GM12801 (cell line): ENCODE data around the gene WRAP53.

Source experiments
- CTCF ChIP-seq: IDR thresholded peaks from one replicate; pipeline ENCODE4 v1.5.1; 2011; ENCODE audit warnings: control low read depth; ENCODE audit not compliant: insufficient read length; ENCODE audit errors: extremely low read depth

The WRAP53 gene

GRCh38 chr17:7744416-7744815, 56.1 kb downstream of the WRAP53 start:
- TF ChIP-seq CTCF: no peak

GRCh38 chr17:7745748-7746470, 57.6 kb downstream of the WRAP53 start:
- TF ChIP-seq CTCF: no peak

- no peak for TF ChIP-seq CTCF
Measured at GRCh38 chr17:7747635-7748071, 59.4 kb downstream of the WRAP53 start.

- TF ChIP-seq CTCF: no peak
Measured at GRCh38 chr17:7748076-7748775, 59.9 kb downstream of the WRAP53 start.

GRCh38 chr17:7750321-7750821, 62.1 kb downstream of the WRAP53 start:
- no peak for TF ChIP-seq CTCF
